Measurements from ENCODE around the gene ITGAV.

DNA sequence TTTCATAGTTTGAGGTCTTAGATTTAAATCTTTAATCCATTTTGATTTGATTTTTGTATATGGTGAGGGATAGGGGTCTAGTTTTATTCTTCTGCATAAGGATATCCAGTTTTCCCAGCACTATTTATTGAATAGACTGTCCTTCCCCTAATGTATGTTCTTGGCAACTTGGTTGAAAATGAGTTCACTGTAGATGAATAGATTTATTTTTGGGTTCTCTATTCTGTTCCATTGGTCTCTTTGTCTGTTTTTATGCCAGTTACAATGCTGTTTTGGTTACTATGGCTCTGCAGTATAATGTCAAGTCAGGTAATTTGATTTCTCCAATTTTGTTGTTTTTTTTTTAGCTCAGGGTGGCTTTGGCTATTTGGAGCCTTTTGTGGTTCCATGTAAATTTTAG lies 109.9 kb downstream of the ITGAV start:
- TF ChIP-seq, protein P1, sequence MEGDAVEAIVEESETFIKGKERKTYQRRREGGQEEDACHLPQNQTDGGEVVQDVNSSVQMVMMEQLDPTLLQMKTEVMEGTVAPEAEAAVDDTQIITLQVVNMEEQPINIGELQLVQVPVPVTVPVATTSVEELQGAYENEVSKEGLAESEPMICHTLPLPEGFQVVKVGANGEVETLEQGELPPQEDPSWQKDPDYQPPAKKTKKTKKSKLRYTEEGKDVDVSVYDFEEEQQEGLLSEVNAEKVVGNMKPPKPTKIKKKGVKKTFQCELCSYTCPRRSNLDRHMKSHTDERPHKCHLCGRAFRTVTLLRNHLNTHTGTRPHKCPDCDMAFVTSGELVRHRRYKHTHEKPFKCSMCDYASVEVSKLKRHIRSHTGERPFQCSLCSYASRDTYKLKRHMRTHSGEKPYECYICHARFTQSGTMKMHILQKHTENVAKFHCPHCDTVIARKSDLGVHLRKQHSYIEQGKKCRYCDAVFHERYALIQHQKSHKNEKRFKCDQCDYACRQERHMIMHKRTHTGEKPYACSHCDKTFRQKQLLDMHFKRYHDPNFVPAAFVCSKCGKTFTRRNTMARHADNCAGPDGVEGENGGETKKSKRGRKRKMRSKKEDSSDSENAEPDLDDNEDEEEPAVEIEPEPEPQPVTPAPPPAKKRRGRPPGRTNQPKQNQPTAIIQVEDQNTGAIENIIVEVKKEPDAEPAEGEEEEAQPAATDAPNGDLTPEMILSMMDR (IDR thresholded peaks at IDR 0.05): no peak
- TF ChIP-seq POLR2A (IDR thresholded peaks at IDR 0.05): no peak

All from lower leg skin (tissue), 3 donors.